ENCODE results near the gene SRRD.

Gene SRRD

DNA sequence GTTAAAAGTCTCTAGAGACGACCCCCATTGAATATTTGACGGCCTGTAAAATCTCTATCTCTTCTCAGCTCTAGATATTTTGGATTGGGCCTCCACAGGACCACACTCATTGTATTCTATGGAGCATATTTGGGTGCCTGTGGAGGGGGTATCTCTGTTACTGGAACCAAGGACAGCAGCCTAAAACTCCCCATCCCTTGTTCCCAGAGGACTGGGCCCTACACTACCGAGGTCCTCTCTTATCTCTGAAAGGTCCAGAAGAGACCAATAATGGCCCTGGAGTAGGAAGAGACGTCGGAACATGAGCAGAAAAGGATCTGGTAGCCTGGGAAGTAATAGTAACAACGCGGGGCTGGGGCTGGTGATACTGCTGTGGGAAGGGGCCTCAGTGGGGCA, 636 bp upstream of the SRRD start:
- peak overlapping the region; percentile 75 for H3K4me3 ChIP-seq (ENCODE audit: low read depth, low read length)
- TF ChIP-seq, protein P1, sequence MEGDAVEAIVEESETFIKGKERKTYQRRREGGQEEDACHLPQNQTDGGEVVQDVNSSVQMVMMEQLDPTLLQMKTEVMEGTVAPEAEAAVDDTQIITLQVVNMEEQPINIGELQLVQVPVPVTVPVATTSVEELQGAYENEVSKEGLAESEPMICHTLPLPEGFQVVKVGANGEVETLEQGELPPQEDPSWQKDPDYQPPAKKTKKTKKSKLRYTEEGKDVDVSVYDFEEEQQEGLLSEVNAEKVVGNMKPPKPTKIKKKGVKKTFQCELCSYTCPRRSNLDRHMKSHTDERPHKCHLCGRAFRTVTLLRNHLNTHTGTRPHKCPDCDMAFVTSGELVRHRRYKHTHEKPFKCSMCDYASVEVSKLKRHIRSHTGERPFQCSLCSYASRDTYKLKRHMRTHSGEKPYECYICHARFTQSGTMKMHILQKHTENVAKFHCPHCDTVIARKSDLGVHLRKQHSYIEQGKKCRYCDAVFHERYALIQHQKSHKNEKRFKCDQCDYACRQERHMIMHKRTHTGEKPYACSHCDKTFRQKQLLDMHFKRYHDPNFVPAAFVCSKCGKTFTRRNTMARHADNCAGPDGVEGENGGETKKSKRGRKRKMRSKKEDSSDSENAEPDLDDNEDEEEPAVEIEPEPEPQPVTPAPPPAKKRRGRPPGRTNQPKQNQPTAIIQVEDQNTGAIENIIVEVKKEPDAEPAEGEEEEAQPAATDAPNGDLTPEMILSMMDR (IDR thresholded peaks at IDR 0.05; ENCODE audit: borderline replicate concordance, insufficient read depth, low read depth, low read length): no peak

DNA sequence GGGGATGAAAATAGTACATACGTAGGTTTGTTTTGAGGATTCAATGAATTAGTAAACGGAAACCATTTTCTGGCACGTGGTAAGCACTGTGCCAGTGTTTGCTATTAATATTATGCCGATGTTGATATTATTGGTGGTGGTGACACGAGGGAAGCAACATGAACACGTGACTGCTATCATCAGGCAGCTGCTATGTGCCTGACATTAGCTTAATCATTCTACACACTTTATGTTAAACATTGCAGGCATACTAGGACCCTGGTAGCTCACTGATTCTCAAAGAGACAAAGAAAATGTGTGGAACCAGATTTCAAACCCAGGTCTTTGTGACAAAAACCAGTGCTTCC, 656 bp downstream of the SRRD start:
- TF ChIP-seq, protein P1 (IDR thresholded peaks at IDR 0.05; ENCODE audit: borderline replicate concordance, insufficient read depth, low read depth, low read length): no peak
- H3K4me3 ChIP-seq (ENCODE audit: low read depth, low read length): peak overlapping the region; percentile 75

DNA sequence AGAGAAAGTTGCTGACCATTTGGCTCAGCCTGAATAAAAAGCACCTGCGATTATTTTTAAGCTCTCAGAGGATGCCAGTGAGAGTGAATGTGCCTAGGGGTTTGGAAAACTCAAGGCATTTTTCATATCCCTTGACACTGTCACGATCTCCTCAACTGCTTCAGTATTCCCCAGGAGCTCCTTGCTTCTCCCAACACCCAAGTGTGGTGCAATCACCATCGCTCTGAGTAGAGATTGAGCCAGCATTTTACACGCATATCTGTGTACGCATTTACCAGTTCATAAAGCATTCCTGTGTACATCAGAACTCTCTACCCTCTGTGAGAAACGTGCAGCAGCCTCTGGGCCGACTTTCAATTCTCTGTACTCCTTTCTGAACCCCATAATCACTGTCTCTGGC, 1.3 kb downstream of the SRRD start:
- TF ChIP-seq, protein P1 (IDR thresholded peaks at IDR 0.05; ENCODE audit: borderline replicate concordance, insufficient read depth, low read depth, low read length): no peak
- no peak overlapping the region for H3K4me3 ChIP-seq (ENCODE audit: low read depth, low read length)

DNA sequence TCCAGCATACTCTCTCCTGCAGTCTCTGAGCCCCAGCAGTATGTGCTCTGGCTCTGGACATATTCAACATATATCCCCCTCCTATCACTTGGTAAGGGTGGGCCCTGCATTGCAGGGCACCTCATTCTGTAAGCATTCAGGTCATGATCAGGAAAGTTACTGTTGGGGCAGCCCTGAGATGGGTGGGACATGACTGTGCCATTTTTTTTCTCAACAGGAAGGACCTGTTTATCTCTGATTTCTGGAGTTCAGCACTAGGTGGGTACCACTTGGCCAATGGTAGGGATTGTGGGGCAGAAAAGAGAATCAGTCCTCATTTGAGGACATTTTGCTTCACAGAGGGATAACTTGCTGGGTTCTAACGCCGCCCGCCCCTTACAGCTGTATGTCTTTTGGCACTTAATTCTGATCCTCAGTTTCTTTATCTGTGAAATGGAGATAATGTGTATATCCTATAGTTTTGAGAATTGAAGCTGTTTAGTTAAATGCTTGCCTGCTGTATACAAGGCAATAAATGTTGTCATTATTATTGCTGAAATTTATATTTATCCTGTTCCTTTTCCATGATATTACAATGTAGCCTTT, 2.2 kb downstream of the SRRD start:
- H3K4me3 ChIP-seq (ENCODE audit: low read depth, low read length): no peak overlapping the region
- TF ChIP-seq, protein P1 (IDR thresholded peaks at IDR 0.05; ENCODE audit: borderline replicate concordance, insufficient read depth, low read depth, low read length): no peak

DNA sequence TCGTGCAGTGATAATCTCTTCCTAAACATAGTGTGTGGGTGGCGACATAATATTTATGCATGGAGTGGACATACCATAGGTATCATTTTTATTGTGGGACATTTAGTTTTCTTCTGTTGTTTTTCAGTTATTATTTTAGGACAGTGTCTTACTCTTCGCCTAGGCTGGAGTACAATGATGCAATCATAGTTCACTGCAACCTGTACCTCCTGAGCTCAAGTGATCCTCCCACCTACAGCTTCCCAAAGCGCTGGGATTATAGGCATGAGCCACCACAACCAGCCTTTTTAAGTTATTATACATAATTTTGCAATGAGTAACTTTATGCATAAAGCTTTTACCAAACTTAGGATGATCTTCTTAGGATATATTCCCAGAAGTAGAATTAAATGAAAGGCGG, 2.7 kb downstream of the SRRD start:
- TF ChIP-seq, protein P1 (IDR thresholded peaks at IDR 0.05; ENCODE audit: borderline replicate concordance, insufficient read depth, low read depth, low read length): no peak
- no peak overlapping the region for H3K4me3 ChIP-seq (ENCODE audit: low read depth, low read length)

DNA sequence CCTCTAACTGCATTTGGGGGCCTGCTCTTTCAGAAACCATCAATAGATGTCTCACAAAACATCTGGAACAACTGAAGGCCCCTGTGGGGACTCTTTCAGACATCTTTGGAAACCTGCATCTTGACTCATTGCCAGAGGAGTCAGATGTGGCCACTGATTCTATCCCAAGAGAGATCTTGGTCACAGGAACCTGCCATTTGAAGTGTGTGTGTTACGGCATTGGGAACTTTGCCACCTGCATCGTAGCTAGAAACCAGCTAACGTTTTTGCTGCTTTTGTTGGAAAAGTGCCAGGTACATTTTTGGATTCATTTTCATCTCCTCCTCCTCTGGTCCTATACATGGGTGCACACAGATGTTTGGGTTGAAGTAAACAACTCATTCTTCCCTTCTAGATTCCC, 4.3 kb downstream of the SRRD start:
- no peak overlapping the region for H3K4me3 ChIP-seq (ENCODE audit: low read depth, low read length)
- TF ChIP-seq, protein P1 (IDR thresholded peaks at IDR 0.05; ENCODE audit: borderline replicate concordance, insufficient read depth, low read depth, low read length): no peak

DNA sequence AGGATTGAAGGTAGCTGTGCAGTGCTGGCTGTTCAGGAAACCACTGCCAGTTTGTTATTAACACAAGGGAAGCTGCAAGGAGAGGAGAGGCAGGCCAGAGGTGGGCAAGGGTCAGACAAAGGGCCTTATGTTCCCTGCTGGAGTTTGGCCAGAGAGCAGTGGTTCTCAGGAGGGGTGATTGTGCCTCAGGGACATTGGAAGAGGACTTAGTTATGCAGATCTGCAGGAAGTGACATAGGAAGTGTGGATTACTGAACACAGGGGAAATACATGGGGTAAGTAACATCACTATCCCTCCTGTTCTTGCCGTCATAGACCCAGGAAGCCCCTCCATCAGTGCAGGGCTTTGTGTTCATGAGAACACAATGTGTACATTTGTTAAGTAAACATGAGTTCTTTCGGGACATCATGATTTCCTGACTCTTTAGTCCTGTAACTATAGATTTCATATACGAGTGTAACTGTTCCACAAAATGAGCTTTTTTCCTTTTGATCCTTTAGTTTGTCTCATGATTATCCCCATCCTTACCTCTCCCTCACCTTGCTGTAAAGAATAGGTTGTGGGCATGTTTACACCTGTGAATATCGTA, 5.9 kb downstream of the SRRD start:
- no peak overlapping the region for H3K4me3 ChIP-seq (ENCODE audit: low read depth, low read length)
- TF ChIP-seq, protein P1 (IDR thresholded peaks at IDR 0.05; ENCODE audit: borderline replicate concordance, insufficient read depth, low read depth, low read length): no peak
